Activated T-helper 2 cell treated with anti-CD3 and anti-CD28 coated beads, Interferon-gamma antibody, Interleukin-2, Interleukin-4, amounts not matched to agents 10 μg/mL and 5 μg/mL and 100 μg/mL, durations not matched to agents 14 hours and 24 hours and 36 hours (primary cell): Measurements from ENCODE around the gene CBFA2T3. TPM values are rescaled to one million over a fixed set of nuclear protein-coding genes. Genes with fewer than 3 reads are reported as not detected.
"Not testable (repeated sequence)": the region's sequence is repeated elsewhere in the genome, so short reads cannot be mapped to it uniquely, and the experiment has no call there.

ENCODE experiments used
- DNase-seq: peaks from one replicate; pipeline ENCODE4 v3.0.0; 2021; ENCODE audit warnings: low spot score
- H3K27ac Mint-ChIP-seq: one replicate; pipeline ENCODE4 v1.8.0; 2021; ENCODE audit warnings: mixed read lengths
- H3K27me3 Mint-ChIP-seq: one replicate; pipeline ENCODE4 v1.8.0; 2021; ENCODE audit warnings: low read depth, mixed read lengths
- H3K36me3 Mint-ChIP-seq: one replicate; pipeline ENCODE4 v1.8.0; 2021; ENCODE audit warnings: low read depth, mixed read lengths
- H3K4me1 Mint-ChIP-seq: one replicate; pipeline ENCODE4 v1.8.0; 2021; ENCODE audit warnings: low read depth, mixed read lengths
- H3K4me3 Mint-ChIP-seq: one replicate; pipeline ENCODE4 v1.8.0; 2021; ENCODE audit warnings: low read depth, mild to moderate bottlenecking, moderate library complexity, mixed read lengths
- H3K9me3 Mint-ChIP-seq: one replicate; pipeline ENCODE4 v1.8.0; 2021; ENCODE audit warnings: mixed read lengths
- intact Hi-C: fragments of 100-400 bp; cut with micrococcal nuclease; formaldehyde crosslinking; loops from one replicate; pipeline ENCODE4 v1.15.1; 2023
- total RNA-seq: library from RNA; stranded (reverse); gene quantifications from 2 replicates; pipeline ENCODE4 v1.2.3, GENCODE V29; 2022

Gene CBFA2T3
- total RNA-seq, 1 donor from 2014 or later = 0.30 TPM

GRCh38 chr16:89009343-89010209 is 32.6 kb upstream of the CBFA2T3 start:
- no peak overlapping the region for H3K4me3 Mint-ChIP-seq
- H3K27ac Mint-ChIP-seq = no peak overlapping the region
- no peak for DNase-seq
- H3K27me3 Mint-ChIP-seq = peaks cover 11% of the 10 kb centered on the region
- H3K9me3 Mint-ChIP-seq = peaks cover 3% of the 10 kb centered on the region
- H3K36me3 Mint-ChIP-seq = no peaks in the 10 kb centered on the region
- no peaks in the 10 kb centered on the region for H3K4me1 Mint-ChIP-seq
- intact Hi-C loops = no loop called here

GRCh38 chr16:89008796-89009195 is 31.8 kb upstream of the CBFA2T3 start:
- H3K9me3 Mint-ChIP-seq, H3K4me3 Mint-ChIP-seq, intact Hi-C loops, DNase-seq, H3K36me3 Mint-ChIP-seq, H3K27ac Mint-ChIP-seq, H3K4me1 Mint-ChIP-seq: not testable (repeated sequence)
- H3K27me3 Mint-ChIP-seq = peaks cover 16% of the 10 kb centered on the region

GRCh38 chr16:89007371-89008249 is 30.6 kb upstream of the CBFA2T3 start:
- H3K9me3 Mint-ChIP-seq = peaks cover 3% of the 10 kb centered on the region
- H3K36me3 Mint-ChIP-seq = no peaks in the 10 kb centered on the region
- no peak overlapping the region for H3K4me3 Mint-ChIP-seq
- no peaks in the 10 kb centered on the region for H3K4me1 Mint-ChIP-seq
- no peak for DNase-seq
- H3K27me3 Mint-ChIP-seq = peaks cover 19% of the 10 kb centered on the region
- intact Hi-C loops = no loop called here
- no peak overlapping the region for H3K27ac Mint-ChIP-seq

GRCh38 chr16:89006036-89006752 is 29.2 kb upstream of the CBFA2T3 start:
- Mint-ChIP-seq H3K9me3 (peaks cover 3% of the 10 kb centered on the region), H3K36me3 (no peaks in the 10 kb centered on the region), H3K4me1 (no peaks in the 10 kb centered on the region), H3K4me3 (no peak overlapping the region), H3K27me3 (peaks cover 19% of the 10 kb centered on the region), H3K27ac (no peak overlapping the region)
- DNase-seq = no peak
- intact Hi-C loops = no loop called here

GRCh38 chr16:89005201-89006035 is 28.4 kb upstream of the CBFA2T3 start:
- Mint-ChIP-seq H3K4me3 (no peak overlapping the region), H3K36me3 (no peaks in the 10 kb centered on the region), H3K27ac (no peak overlapping the region), H3K4me1 (no peaks in the 10 kb centered on the region), H3K27me3 (peaks cover 19% of the 10 kb centered on the region), H3K9me3 (peaks cover 3% of the 10 kb centered on the region)
- DNase-seq = no peak
- intact Hi-C loops = no loop called here

- H3K4me1 Mint-ChIP-seq = peaks cover 4% of the 10 kb centered on the region
- H3K9me3 Mint-ChIP-seq = peaks cover 5% of the 10 kb centered on the region
- intact Hi-C loops = no loop called here
- DNase-seq = no peak
- H3K36me3 Mint-ChIP-seq = peaks cover under 1% of the 10 kb centered on the region
- H3K4me3 Mint-ChIP-seq = no peak overlapping the region
- H3K27me3 Mint-ChIP-seq = peaks cover 19% of the 10 kb centered on the region
- H3K27ac Mint-ChIP-seq = no peak overlapping the region
These were observed 27.3 kb upstream of the CBFA2T3 start for GRCh38 chr16:89004209-89004831.

GRCh38 chr16:89003831-89004208 is 26.8 kb upstream of the CBFA2T3 start:
- intact Hi-C loops = no loop called here
- H3K27me3 Mint-ChIP-seq = peaks cover 19% of the 10 kb centered on the region
- no peak overlapping the region for H3K4me3 Mint-ChIP-seq
- H3K4me1 Mint-ChIP-seq = peaks cover 8% of the 10 kb centered on the region
- DNase-seq = no peak
- H3K36me3 Mint-ChIP-seq = peaks cover 5% of the 10 kb centered on the region
- no peak overlapping the region for H3K27ac Mint-ChIP-seq
- peaks cover 10% of the 10 kb centered on the region for H3K9me3 Mint-ChIP-seq

GRCh38 chr16:89002851-89003830 is 26.1 kb upstream of the CBFA2T3 start:
- intact Hi-C loops = no loop called here
- Mint-ChIP-seq H3K27ac (no peak overlapping the region), H3K4me1 (peaks cover 8% of the 10 kb centered on the region), H3K9me3 (peaks cover 10% of the 10 kb centered on the region), H3K4me3 (no peak overlapping the region), H3K36me3 (peaks cover 5% of the 10 kb centered on the region), H3K27me3 (peaks cover 19% of the 10 kb centered on the region)
- DNase-seq = no peak

- peaks cover 19% of the 10 kb centered on the region for H3K9me3 Mint-ChIP-seq
- intact Hi-C loops, H3K4me3 Mint-ChIP-seq, H3K27ac Mint-ChIP-seq, H3K36me3 Mint-ChIP-seq, H3K4me1 Mint-ChIP-seq, DNase-seq: not testable (repeated sequence)
- H3K27me3 Mint-ChIP-seq = peaks cover 19% of the 10 kb centered on the region
These were observed 25.1 kb upstream of the CBFA2T3 start for GRCh38 chr16:89002081-89002480.

- no peak overlapping the region for H3K4me3 Mint-ChIP-seq
- peaks cover 22% of the 10 kb centered on the region for H3K9me3 Mint-ChIP-seq
- intact Hi-C loops = no loop called here
- peaks cover 19% of the 10 kb centered on the region for H3K27me3 Mint-ChIP-seq
- no peak for DNase-seq
- H3K27ac Mint-ChIP-seq = no peak overlapping the region
- H3K36me3 Mint-ChIP-seq = peaks cover 5% of the 10 kb centered on the region
- H3K4me1 Mint-ChIP-seq = peaks cover 8% of the 10 kb centered on the region
These were observed 24.4 kb upstream of the CBFA2T3 start for GRCh38 chr16:89001117-89002027.
